IMR-90 (cell line): Measurements from ENCODE around the gene ZACN. TPM values are rescaled to one million over a fixed set of nuclear protein-coding genes. Genes with fewer than 3 reads are reported as not detected.

Source experiments
- ATAC-seq: fragments of 200-7000 bp; cut with Tn5 transposase; 2 replicates; pipeline ENCODE4 v1.9.1; 2020; ENCODE audit warnings: low read depth, mild to moderate bottlenecking, moderate library complexity
- BruUV-seq: library from RNA; stranded (reverse); fragments of 400-500 nt; replicated peaks from 2 replicates; lab custom pipeline; 2021; lab: Mats Ljungman, UMichigan
- CTCF ChIA-PET: fragments of 300-600 bp; formaldehyde crosslinking; extraction: SDS; loops from one replicate; lab custom pipeline; 2021; ENCODE audit warnings: antibody characterized with exemption; lab: Yijun Ruan, JAX
- POLR2A ChIA-PET: fragments of 300-600 bp; sonication (Branson Sonifier 250); formaldehyde crosslinking; loops from one replicate; lab custom pipeline; 2022; ENCODE audit warnings: antibody characterized with exemption; ENCODE audit not compliant: unreplicated experiment; lab: Charles Lee
- DNase-seq: peaks from one replicate; pipeline ENCODE4 v3.0.0; 2013
- H2AFZ ChIP-seq: replicated peaks from 2 replicates; pipeline ENCODE3; 2013; ENCODE audit warnings: low read length, mild to moderate bottlenecking; ENCODE audit not compliant: poor library complexity
- H2AK5ac ChIP-seq: 2 replicates; pipeline ENCODE4 v1.6.1; 2013; ENCODE audit warnings: low read depth, low read length, inconsistent platforms
- H2AK9ac ChIP-seq: replicated peaks from 2 replicates; pipeline ENCODE3; 2013; ENCODE audit warnings: mild to moderate bottlenecking, low read depth, low read length, moderate library complexity; ENCODE audit not compliant: poor library complexity
- H2BK120ac ChIP-seq: 2 replicates; pipeline ENCODE4 v1.6.1; 2013; ENCODE audit warnings: low read depth, low read length, inconsistent platforms
- H2BK15ac ChIP-seq: 3 replicates; pipeline ENCODE4 v1.6.1; 2013; ENCODE audit warnings: low read depth, low read length, inconsistent platforms
- H2BK20ac ChIP-seq: 2 replicates; pipeline ENCODE4 v1.6.1; 2013; ENCODE audit warnings: low read depth, mild to moderate bottlenecking, inconsistent platforms, low read length, moderate library complexity
- H2BK5ac ChIP-seq: 2 replicates; pipeline ENCODE4 v1.6.1; 2013; ENCODE audit warnings: mild to moderate bottlenecking, low read depth, low read length, inconsistent platforms; ENCODE audit not compliant: poor library complexity, severe bottlenecking
- H3K14ac ChIP-seq: replicated peaks from 2 replicates; pipeline ENCODE4 v1.6.1; 2013; ENCODE audit warnings: low read depth, low read length, inconsistent platforms
- H3K18ac ChIP-seq: 2 replicates; pipeline ENCODE4 v1.6.1; 2013; ENCODE audit warnings: low read depth, low read length, control low read depth
- H3K23ac ChIP-seq: 2 replicates; pipeline ENCODE4 v1.6.1; 2013; ENCODE audit warnings: low read depth, low read length, inconsistent platforms
- H3K27ac ChIP-seq: 2 replicates; pipeline ENCODE4 v1.5.1; 2013; ENCODE audit warnings: mild to moderate bottlenecking, control low read depth, low read length; ENCODE audit not compliant: insufficient read depth
- H3K27me3 ChIP-seq: 2 replicates; pipeline ENCODE4 v1.6.1; 2013; ENCODE audit warnings: low read length; ENCODE audit not compliant: control insufficient read depth, insufficient read depth
- H3K36me3 ChIP-seq: 2 replicates; pipeline ENCODE4 v1.6.1; 2013; ENCODE audit warnings: low read length, mixed read lengths; ENCODE audit not compliant: control insufficient read depth, insufficient read depth
- H3K4ac ChIP-seq: 2 replicates; pipeline ENCODE4 v1.6.1; 2013; ENCODE audit warnings: low read depth, low read length, inconsistent platforms
- H3K4me1 ChIP-seq: 2 replicates; pipeline ENCODE4 v1.6.1; 2013; ENCODE audit warnings: low read length, mixed read lengths; ENCODE audit not compliant: control insufficient read depth, insufficient read depth
- H3K4me2 ChIP-seq: 2 replicates; pipeline ENCODE4 v1.6.1; 2013; ENCODE audit warnings: low read depth, mild to moderate bottlenecking, control low read depth, low read length, moderate library complexity
- H3K4me3 ChIP-seq: 2 replicates; pipeline ENCODE4 v1.5.1; 2013; ENCODE audit warnings: low read depth, mild to moderate bottlenecking, control low read depth, low read length, moderate library complexity; ENCODE audit not compliant: insufficient read depth
- H3K56ac ChIP-seq: 2 replicates; pipeline ENCODE4 v1.6.1; 2013; ENCODE audit warnings: low read length, inconsistent platforms; ENCODE audit not compliant: insufficient read depth; ENCODE audit errors: extremely low read depth
- H3K79me1 ChIP-seq, 2 experiments: 2 replicates each; pipeline ENCODE4 v1.6.1; 2013; ENCODE audit warnings: low read length in 2 of 2, inconsistent platforms in 1 of 2, low read depth in 1 of 2
- H3K9ac ChIP-seq: 2 replicates; pipeline ENCODE4 v1.6.1; 2013; ENCODE audit warnings: low read depth, low read length, control low read depth
- H3K9me1 ChIP-seq: 2 replicates; pipeline ENCODE4 v1.6.1; 2013; ENCODE audit warnings: low read length, inconsistent platforms; ENCODE audit not compliant: insufficient read depth
- H3K9me3 ChIP-seq: 2 replicates; pipeline ENCODE4 v1.6.1; 2013; ENCODE audit warnings: low read length; ENCODE audit not compliant: control insufficient read depth, insufficient read depth
- H4K20me1 ChIP-seq: 2 replicates; pipeline ENCODE4 v1.6.1; 2013; ENCODE audit warnings: low read length, inconsistent platforms; ENCODE audit not compliant: insufficient read depth
- H4K5ac ChIP-seq: 2 replicates; pipeline ENCODE4 v1.6.1; 2013; ENCODE audit warnings: mild to moderate bottlenecking, low read depth, low read length, control low read depth
- H4K8ac ChIP-seq, 2 experiments: 2 replicates each; pipeline ENCODE4 v1.6.1; 2013; ENCODE audit warnings: low read depth in 2 of 2, low read length in 2 of 2, control low read depth in 1 of 2, inconsistent platforms in 1 of 2
- H4K91ac ChIP-seq: 2 replicates; pipeline ENCODE4 v1.6.1; 2013; ENCODE audit warnings: low read depth, low read length, inconsistent platforms; ENCODE audit not compliant: insufficient read depth
- NFE2L2 ChIP-seq: fragments of 150-350 bp; IDR thresholded peaks from 2 replicates; pipeline ENCODE4 v1.6.1; 2016; ENCODE audit warnings: low read depth, mild to moderate bottlenecking, low read length
- USF2 ChIP-seq: fragments of 150-350 bp; IDR thresholded peaks from 2 replicates; pipeline ENCODE4 v1.6.1; 2017; ENCODE audit warnings: mild to moderate bottlenecking, antibody characterized with exemption, low read length, low read depth
- WGBS, 2 experiments: methylation state at CpG; one replicate each; pipeline versions ENCODE4 v1.1.5 to v1.1.7; 2013; ENCODE audit warnings: missing lambda C conversion rate in 2 of 2; ENCODE audit not compliant: insufficient read length in 1 of 2; ENCODE audit errors: extremely low coverage in 2 of 2; 5-methylcytosine and 5-hydroxymethylcytosine counted together
- dilution Hi-C: fragments of 300-500 bp; cut with HindIII; formaldehyde crosslinking; loops from one replicate; pipeline ENCODE4 v1.14.3; 2018; ENCODE audit warnings: low sequenced_read_pairs; ENCODE audit not compliant: unreplicated experiment
- in situ Hi-C: fragments of 300-500 bp; cut with MboI; formaldehyde crosslinking; loops from 3 replicates; pipeline ENCODE4 v1.14.3; 2019; ENCODE audit warnings: low sequenced_read_pairs, inconsistent platforms, mixed read lengths
- intact Hi-C: fragments of 100-400 bp; cut with micrococcal nuclease; formaldehyde crosslinking; loops from 2 replicates; pipeline ENCODE4 v1.10.0; 2022
- polyA plus RNA-seq, 3 experiments: library from polyadenylated mRNA; depleted of rRNA; stranded (reverse); fragments of >200 nt; gene quantifications; 2 replicates each; pipeline ENCODE4 v1.2.3, GENCODE V29; 2012; ENCODE audit warnings: low replicate concordance in 1 of 3
- total RNA-seq: library from RNA; depleted of rRNA; stranded (reverse); fragments of >200 nt; gene quantifications from 2 replicates; pipeline ENCODE4 v1.2.3, GENCODE V29; 2012

ZACN gene
- total and polyA plus RNA-seq, 2 of the 4 experiments (the other 2 are of a cell fraction) = not detected

GRCh38 chr17:76122431-76123190 is 43.6 kb downstream of the ZACN start (continued):
- no peak for TF ChIP-seq USF2

GRCh38 chr17:76123191-76123499 is 44.2 kb downstream of the ZACN start:
- no CpG with 5 or more reads among the region's 5 CpGs for WGBS, 2 experiments
- no peak overlapping the region for H4K8ac ChIP-seq
- no peak overlapping the region for H3K9ac ChIP-seq
- in situ Hi-C loops (no loop called here), dilution Hi-C loops (no loop called here), intact Hi-C loops (no loop called here)
- no TSS peak for BruUV-seq
- H3K4me1 ChIP-seq = peaks cover 3% of the 10 kb centered on the region; the same call in 1 of the 2 replicates
- H3K9me1 ChIP-seq = no peaks in the 10 kb centered on the region
- H3K79me1 ChIP-seq = no peaks in the 10 kb centered on the region
- DNase-seq (no peak), ATAC-seq (no peak)
- no peak overlapping the region for H2BK20ac ChIP-seq
- H3K36me3 ChIP-seq = no peaks in the 10 kb centered on the region
- H2AK9ac ChIP-seq = no peak overlapping the region
- ChIA-PET CTCF (interaction anchor here (4.0 kb wide), 1 partner anchor 157 kb away, joined by 27 read pairs; no protein-coding TSS in a partner anchor), POLR2A (no interaction called here)
- no peak overlapping the region for H2BK5ac ChIP-seq
- no peak overlapping the region for H3K4me2 ChIP-seq
- H3K9me3 ChIP-seq = no peaks in the 10 kb centered on the region
- H3K56ac ChIP-seq = no peak overlapping the region
- no peak overlapping the region for H3K23ac ChIP-seq
- no peak overlapping the region for H3K4me3 ChIP-seq
- H3K27ac ChIP-seq = no peak overlapping the region
- no peak overlapping the region for H3K14ac ChIP-seq
- no peak overlapping the region for H4K91ac ChIP-seq
- H4K5ac ChIP-seq = no peak overlapping the region
- TF ChIP-seq NFE2L2 = no peak
- H2AFZ ChIP-seq = no peak overlapping the region
- peaks cover 14% of the 10 kb centered on the region for H3K27me3 ChIP-seq
- no peak overlapping the region for H3K18ac ChIP-seq
- no peak overlapping the region for H2BK15ac ChIP-seq
- H2AK5ac ChIP-seq = no peak overlapping the region
- no peak overlapping the region for H3K4ac ChIP-seq
- H2BK120ac ChIP-seq = no peak overlapping the region
- no peaks in the 10 kb centered on the region for H4K20me1 ChIP-seq
